NB4 (cell line): Measurements from ENCODE around the gene LRRC4C.

ENCODE experiments used
- MYC ChIP-seq: IDR thresholded peaks from 2 replicates; pipeline ENCODE4 v1.6.1; 2011; ENCODE audit warnings: low read depth, low read length
- POLR2A ChIP-seq: IDR thresholded peaks from 2 replicates; pipeline ENCODE4 v1.6.1; 2011; ENCODE audit warnings: mild to moderate bottlenecking; ENCODE audit not compliant: insufficient read length; ENCODE audit errors: extremely low read depth
- TF ChIP-seq, protein P1 (sequence below): IDR thresholded peaks from one replicate; pipeline ENCODE4 v1.5.1; 2012; ENCODE audit warnings: low read depth, low read length
- TF ChIP-seq, protein P2 (sequence below): IDR thresholded peaks from 2 replicates; pipeline ENCODE4 v1.6.1; 2011; ENCODE audit warnings: low read depth, low read length

DNA sequence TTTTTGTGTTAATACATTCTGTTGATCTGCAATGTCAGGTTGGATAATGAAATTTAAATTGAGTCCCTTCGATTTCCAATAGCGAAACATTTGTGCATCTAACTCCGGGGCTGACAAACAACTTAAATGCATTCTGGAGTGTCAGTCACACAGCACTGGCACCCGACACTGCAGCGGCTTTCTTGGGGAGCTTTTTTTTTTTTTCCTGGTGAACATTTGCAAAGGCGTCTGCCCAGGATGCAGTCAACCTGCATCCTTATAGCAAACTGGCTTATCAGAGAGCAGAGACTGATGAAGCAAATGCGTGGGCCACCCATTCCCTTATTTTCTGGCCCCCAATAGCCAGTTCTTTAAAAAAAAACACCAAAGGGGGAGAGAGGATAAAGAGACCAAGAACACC, 1167.7 kb downstream of the LRRC4C start:
- TF ChIP-seq, protein P1, sequence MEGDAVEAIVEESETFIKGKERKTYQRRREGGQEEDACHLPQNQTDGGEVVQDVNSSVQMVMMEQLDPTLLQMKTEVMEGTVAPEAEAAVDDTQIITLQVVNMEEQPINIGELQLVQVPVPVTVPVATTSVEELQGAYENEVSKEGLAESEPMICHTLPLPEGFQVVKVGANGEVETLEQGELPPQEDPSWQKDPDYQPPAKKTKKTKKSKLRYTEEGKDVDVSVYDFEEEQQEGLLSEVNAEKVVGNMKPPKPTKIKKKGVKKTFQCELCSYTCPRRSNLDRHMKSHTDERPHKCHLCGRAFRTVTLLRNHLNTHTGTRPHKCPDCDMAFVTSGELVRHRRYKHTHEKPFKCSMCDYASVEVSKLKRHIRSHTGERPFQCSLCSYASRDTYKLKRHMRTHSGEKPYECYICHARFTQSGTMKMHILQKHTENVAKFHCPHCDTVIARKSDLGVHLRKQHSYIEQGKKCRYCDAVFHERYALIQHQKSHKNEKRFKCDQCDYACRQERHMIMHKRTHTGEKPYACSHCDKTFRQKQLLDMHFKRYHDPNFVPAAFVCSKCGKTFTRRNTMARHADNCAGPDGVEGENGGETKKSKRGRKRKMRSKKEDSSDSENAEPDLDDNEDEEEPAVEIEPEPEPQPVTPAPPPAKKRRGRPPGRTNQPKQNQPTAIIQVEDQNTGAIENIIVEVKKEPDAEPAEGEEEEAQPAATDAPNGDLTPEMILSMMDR: no peak
- TF ChIP-seq POLR2A (no peak), MYC (no peak)
- TF ChIP-seq, protein P2, sequence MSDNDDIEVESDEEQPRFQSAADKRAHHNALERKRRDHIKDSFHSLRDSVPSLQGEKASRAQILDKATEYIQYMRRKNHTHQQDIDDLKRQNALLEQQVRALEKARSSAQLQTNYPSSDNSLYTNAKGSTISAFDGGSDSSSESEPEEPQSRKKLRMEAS: no peak
